Measurements from ENCODE around the gene PRDM8.

- TF ChIP-seq CTCF (IDR thresholded peaks at IDR 0.05) (no peak), POLR2AphosphoS5 (IDR thresholded peaks at IDR 0.05) (no peak), POLR2A (IDR thresholded peaks at IDR 0.05) (no peak)
Measured at GRCh38 chr4:80173401-80173800, 23.9 kb upstream of the PRDM8 start.

All from prostate gland (tissue), 2 donors.